WI38 (cell line): ENCODE measurements around the gene RNASET2.

Experiments used
- H3K4me3 ChIP-seq: 2 replicates; pipeline ENCODE4 v1.5.1; 2011; ENCODE audit warnings: low read depth, mild to moderate bottlenecking, control low read depth, low read length
- TF ChIP-seq, protein P1 (sequence below): IDR thresholded peaks from 2 replicates; pipeline ENCODE4 v1.5.1; 2012; ENCODE audit warnings: low read depth, mild to moderate bottlenecking, control low read depth, low read length

RNASET2 gene

DNA sequence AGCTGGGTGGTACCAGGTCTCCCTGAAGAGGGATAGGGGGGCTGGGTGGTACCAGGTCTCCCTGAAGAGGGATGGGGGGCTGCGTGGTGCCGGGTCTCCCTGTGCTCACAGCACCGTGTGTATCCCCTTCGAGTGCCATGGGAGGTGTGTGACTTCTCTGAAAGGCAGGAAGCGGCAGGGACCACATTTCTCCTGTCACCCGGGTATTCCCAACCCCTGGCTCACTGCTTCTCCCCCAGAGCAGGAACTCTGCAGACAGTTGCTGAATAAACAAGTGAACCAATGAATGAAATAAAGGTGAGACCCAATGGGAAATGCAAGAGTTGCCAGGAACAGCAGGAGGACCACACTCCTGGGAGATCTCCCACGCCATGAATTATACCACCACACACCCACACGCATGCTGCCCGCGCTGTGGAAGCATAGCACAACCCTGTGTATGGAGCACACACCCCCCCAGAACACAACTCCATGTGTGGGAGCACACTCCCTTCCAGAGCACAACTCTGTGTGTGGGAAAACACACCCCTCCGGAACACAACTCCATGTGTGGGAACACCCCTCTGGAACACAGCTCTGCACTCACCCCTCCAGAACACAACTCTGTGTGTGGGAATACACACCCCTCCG, 50.7 kb downstream of the RNASET2 start:
- no peak overlapping the region for H3K4me3 ChIP-seq
- TF ChIP-seq, protein P1, sequence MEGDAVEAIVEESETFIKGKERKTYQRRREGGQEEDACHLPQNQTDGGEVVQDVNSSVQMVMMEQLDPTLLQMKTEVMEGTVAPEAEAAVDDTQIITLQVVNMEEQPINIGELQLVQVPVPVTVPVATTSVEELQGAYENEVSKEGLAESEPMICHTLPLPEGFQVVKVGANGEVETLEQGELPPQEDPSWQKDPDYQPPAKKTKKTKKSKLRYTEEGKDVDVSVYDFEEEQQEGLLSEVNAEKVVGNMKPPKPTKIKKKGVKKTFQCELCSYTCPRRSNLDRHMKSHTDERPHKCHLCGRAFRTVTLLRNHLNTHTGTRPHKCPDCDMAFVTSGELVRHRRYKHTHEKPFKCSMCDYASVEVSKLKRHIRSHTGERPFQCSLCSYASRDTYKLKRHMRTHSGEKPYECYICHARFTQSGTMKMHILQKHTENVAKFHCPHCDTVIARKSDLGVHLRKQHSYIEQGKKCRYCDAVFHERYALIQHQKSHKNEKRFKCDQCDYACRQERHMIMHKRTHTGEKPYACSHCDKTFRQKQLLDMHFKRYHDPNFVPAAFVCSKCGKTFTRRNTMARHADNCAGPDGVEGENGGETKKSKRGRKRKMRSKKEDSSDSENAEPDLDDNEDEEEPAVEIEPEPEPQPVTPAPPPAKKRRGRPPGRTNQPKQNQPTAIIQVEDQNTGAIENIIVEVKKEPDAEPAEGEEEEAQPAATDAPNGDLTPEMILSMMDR, result no peak

DNA sequence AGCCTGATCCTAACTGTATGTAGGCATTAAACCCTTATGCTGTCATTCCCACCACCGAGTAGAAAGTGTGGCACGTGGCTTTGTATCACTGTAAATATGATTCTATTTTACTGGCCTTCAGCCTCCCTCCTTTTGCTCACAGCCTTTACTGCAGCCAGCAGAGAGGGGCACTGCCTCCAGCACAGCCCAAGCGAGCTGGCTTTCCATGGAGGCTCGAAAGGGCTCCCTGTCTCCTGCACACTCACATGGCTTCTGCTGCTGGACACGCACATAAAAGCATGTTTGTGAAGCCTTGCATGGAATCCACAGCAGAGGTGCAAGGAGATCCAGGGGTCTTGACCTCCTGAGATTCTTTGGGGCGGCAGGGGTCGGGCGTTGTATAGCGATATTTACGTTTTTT, 51.3 kb downstream of the RNASET2 start:
- TF ChIP-seq, protein P1, result no peak
- no peak overlapping the region for H3K4me3 ChIP-seq

DNA sequence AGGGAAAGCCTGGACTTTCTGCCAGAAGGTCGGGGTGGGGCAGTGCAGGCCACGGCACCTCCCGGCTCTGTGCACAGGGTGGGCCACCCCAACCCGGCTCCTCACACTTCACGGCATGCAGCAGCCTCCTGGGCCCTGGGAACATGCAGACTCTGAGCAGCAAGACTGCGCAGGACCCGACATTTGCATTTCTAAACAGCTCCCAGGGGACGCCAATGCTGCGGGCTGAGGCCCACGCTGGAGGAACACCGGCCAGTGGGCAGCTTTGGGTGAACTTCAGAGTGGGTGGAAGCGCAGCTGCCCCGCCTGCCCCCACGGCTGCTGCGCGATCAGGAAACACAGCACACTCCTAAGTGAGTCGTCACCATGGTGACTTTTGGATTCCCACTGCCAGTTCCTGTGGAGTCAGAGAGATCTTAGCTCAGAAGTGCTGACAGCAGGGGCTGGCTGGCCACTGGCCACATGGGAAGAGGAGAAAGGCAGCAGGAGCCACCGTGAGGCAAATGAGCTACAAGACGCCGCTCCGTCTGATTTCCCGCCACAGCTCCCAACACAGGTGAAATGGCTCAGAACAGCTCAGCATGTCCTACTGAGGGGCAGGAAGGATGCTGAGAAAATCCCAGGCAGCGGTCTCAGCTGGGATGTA, 52.1 kb downstream of the RNASET2 start:
- no peak overlapping the region for H3K4me3 ChIP-seq
- TF ChIP-seq, protein P1, result no peak

DNA sequence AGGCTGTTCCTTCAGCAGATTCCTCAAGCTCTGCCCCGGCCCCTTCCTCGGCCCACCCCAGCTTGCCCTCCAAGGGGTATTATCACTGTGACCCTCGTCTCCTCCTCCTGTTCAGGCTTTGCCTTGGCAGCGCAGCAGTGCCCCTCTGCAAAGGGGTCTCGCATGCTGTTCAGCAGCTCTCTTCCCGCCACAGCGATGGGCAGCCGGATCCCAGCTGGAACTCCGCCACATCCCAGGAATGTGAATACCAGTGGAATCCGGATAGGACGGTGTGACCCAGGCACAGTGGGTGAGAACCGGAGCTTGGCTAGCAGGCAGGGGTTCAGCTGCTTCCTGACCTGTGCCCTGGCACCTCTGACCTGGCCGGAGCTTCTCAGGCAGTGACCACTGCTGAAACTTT, 52.9 kb downstream of the RNASET2 start:
- H3K4me3 ChIP-seq, result no peak overlapping the region
- TF ChIP-seq, protein P1, result no peak

DNA sequence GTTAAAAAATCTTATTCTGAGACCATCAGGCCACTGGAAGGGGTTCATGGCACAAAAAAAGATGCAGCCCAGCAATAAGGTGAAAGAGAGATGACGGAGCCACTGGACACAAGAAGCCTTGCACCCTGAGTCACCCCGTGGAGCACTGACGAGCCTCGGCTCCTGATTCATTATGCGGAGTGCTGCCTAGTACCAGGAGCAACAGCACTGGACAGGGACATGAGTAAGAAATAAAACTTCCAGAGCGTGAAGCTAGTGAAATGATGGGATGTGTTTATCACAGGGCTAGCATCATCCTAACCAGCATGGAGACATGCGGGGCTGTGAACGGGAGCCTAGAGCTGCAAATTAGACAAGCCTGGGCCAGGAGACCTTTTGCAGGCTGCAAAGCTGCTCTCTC, 53.3 kb downstream of the RNASET2 start:
- no peak overlapping the region for H3K4me3 ChIP-seq
- TF ChIP-seq, protein P1, result no peak

DNA sequence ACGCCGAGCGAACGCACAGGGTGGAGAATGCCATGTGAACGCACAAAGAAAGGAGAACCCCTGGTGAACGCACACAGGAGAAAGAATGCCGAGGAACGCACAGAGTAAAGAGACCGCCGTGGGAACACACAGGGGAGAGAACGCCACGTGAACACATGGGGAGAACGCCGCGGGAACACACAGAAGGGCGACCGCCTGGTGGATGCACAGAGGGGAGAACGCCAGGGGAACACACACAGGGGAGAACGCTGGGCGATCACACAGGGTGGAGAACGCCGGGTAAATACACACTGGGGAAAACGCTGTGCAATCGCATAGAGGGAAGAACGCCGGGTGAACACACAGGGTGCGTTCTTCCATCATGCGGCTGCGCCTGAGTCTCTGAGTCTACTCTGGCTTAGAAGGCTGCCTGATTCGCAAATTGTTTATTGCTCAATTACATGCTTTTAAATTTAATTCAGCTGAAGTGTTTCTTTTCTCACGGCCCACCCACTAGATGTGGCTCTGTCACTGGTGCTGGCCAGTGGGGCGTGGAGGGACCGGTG, 54.1 kb downstream of the RNASET2 start:
- TF ChIP-seq, protein P1, result no peak
- H3K4me3 ChIP-seq, result no peak overlapping the region

DNA sequence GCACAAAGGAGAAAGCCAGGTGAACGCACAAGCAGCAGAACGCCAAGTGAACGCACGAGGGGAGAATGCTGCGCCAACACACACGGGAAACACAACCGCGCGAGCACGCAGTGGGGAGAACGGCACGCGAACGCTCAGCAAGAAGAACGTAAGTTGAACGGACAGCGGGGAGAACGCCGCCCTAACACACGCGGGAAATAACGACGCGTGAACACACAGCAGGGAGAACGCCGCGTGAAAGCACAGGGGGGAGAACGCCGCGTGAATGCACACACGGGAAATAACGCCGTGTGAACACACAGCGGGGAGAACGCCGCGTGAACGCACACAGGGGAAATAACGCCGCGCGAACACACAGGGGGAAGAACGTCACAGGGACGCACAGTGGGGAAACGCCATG, 54.7 kb downstream of the RNASET2 start:
- TF ChIP-seq, protein P1, result no peak
- no peak overlapping the region for H3K4me3 ChIP-seq
